GM12865 (cell line): Measurements from ENCODE around the gene RAB24.

Experiments
- DNase-seq: peaks from one replicate; pipeline ENCODE4 v3.0.0; 2010; ENCODE audit warnings: low read depth
- H3K4me3 ChIP-seq: 2 replicates; pipeline ENCODE4 v1.5.1; 2011; ENCODE audit warnings: mild to moderate bottlenecking, low read depth, low read length, control low read depth
- TF ChIP-seq, protein P1 (sequence below): IDR thresholded peaks from 2 replicates; pipeline ENCODE4 v1.5.1; 2011; ENCODE audit warnings: low read length, control low read depth, low read depth, inconsistent platforms; ENCODE audit not compliant: insufficient read depth; ENCODE audit errors: missing control alignments

Gene RAB24

DNA sequence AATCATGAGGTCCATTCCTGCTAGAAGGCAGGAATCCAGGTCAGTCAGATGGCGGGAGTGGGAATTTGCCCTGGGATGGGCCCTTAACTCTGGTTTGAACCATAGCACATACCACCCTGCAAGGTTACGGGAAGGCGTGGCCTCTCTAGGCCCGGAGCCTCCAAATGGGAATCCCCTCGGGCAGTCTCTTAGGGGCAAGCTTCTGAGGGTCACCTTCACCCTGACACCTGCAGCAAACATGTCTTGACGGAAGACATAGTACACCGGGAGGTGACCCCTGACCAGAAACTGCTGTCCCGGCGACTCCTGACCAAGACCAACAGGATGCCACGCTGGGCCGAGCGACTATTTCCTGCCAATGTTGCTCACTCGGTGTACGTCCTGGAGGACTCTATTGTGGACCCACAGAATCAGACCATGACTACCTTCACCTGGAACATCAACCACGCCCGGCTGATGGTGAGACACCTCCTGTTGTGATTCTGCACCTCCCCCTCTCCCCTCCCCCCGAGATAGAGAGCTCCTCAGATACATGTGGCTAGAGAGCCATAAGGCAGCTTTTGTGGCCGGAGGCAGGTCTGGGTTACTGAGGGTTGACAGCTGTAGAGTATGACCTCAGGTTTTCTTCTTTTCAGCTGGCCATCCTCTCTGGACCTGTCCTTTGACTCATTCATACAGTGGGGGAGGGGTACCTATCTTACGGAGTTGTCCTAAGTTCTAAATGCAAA, 1.0 kb upstream of the RAB24 start:
- DNase-seq, result peak; percentile 55
- H3K4me3 ChIP-seq, result peak overlapping the region; percentile 77
- TF ChIP-seq, protein P1, sequence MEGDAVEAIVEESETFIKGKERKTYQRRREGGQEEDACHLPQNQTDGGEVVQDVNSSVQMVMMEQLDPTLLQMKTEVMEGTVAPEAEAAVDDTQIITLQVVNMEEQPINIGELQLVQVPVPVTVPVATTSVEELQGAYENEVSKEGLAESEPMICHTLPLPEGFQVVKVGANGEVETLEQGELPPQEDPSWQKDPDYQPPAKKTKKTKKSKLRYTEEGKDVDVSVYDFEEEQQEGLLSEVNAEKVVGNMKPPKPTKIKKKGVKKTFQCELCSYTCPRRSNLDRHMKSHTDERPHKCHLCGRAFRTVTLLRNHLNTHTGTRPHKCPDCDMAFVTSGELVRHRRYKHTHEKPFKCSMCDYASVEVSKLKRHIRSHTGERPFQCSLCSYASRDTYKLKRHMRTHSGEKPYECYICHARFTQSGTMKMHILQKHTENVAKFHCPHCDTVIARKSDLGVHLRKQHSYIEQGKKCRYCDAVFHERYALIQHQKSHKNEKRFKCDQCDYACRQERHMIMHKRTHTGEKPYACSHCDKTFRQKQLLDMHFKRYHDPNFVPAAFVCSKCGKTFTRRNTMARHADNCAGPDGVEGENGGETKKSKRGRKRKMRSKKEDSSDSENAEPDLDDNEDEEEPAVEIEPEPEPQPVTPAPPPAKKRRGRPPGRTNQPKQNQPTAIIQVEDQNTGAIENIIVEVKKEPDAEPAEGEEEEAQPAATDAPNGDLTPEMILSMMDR, result no peak

DNA sequence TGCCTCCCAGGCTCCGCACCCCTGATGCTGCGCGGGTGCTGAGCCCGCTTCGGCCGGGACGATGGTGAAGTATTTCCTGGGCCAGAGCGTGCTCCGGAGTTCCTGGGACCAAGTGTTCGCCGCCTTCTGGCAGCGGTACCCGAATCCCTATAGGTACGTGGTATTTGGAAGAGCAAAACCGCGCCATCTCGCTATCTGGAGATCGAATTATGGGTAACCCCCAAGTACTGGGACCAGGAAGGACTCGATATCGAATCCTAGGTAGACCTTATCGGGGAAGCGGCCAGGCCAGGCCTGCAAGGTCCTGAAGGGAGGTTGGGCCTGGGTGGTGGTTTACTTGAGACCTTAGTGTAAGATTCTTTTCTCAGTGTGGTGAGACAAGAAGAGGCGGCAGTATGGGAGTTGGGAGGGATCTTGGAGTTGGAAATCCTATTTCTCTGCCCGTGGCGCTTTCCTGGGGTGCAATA, 439 bp upstream of the RAB24 start:
- peak overlapping the region; percentile 77 for H3K4me3 ChIP-seq
- peak; percentile 35 for DNase-seq
- TF ChIP-seq, protein P1, result no peak

DNA sequence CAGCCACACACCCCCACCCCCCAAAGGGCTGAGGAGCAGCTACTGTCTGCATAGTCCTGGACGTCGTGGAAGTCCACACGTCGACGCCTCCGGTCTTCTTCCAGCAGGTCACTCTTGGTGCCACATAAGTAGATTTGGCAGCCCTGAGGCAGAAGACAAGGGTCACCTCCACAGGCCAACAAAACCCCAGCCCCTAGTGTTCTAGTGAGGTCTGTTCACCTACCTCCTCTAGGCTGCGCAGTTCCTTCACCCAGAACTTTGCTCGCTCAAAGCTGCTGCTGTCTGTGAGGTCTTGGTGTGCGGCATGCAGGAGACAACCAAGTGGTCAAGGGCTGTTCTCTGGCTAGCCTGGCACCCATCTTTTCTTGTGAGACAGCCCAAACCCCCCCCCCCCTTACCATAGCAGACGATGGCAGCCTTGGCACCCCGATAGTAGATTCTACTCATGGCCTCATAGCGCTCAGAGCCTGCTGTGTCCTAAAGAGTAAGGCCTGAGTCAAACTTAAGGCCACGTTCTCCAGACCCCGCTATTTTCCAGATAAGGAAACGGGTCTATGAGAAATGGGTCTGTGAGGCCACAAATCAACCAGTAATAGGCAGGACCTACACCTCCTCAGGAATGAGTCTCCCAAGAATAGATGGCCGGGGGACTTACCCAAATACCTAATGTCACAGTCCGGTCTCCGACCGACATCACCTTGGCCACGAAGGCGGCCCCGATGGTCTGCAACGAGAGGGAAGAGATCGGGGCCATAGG, 987 bp downstream of the RAB24 start:
- TF ChIP-seq, protein P1, result peak; percentile 23
- H3K4me3 ChIP-seq, result peak overlapping the region; percentile 77
- peak; percentile 68 for DNase-seq

DNA sequence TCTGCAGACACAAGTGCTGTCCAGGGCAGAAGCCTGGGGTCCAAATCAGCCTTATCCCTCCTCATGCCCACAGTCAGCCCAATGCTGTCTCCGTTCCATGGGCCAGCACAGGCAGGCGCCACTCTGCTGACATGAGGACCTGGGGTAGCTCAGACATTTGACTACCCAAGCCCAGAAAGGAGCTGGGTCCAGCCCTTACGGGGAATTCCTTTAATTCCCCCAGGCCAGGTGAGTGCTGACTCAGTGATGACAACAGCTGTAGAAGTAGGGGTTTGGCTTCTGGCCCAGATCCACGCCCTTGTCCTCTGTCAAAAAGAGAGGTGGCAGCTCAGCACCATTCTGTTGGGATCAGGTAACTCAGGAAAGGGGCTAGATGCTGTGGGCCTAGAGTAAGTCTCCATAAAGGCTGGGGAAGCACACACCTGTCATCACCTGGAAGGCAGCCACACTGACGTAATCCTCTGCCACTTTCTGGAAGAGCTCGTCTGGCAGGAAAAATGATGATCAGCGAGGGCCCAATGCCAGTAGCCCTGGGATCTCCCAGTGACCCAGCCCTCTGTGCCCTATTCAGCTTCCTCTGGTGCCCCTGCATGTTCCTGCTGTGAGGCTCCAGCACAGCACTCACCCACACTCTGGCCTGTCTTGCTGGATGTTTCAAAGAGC, 1.9 kb downstream of the RAB24 start:
- H3K4me3 ChIP-seq, result no peak overlapping the region
- DNase-seq, result peak; percentile 66

DNA sequence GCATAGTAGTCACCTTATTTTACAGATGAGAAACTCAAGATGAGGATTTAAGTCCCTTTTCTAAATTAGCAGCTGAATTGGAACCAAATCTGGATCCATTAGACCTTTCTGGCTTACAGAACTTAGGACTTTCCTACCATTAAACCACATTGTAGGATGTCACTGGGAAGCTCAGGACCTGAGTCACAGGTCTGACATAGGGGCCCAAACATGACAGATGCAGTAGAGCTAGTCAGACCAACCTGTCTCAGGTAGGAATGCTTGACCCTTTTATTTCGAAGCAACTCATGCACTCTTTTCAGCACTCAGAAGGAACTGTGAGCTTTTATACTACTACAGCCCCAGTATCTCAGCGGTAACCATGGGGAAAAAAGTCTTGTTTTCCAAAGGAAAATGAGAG, 2.6 kb downstream of the RAB24 start:
- TF ChIP-seq, protein P1, result no peak
- peak overlapping the region; percentile 15 for H3K4me3 ChIP-seq
- DNase-seq, result no peak

More for the DNA sequence above, 1.9 kb downstream of the RAB24 start:
- TF ChIP-seq, protein P1, result no peak

DNA sequence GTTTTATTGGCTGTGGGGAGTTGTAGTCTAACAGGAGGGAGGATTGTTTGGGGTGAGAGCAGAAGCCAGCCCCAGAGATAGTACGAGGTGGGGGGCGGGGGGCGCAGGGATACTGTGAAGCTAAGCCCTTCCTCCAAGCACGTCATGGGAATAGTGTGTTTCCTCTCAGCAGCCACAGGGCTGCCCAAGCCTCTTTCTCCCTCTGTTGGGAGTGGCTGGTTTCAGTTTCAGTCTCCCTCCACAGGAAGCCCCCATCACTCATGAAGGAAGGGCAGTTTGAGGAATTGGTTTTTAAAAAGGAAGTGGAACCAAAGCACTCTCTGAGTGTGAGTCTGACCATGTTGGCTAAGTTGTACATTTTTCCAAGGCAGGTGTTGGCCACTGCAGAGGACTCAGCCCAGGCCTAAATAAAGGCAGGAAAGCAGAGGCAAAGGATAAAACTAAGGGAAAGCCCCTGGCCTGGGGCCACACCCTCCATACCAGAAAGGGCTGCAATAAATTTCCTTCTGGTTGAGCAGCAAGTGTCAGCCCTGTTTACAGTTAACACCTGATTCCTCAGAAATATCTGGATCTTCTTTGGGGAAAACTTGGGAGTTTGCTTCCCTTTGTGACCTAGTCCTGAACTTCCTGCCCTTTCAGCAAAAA, 3.2 kb downstream of the RAB24 start:
- TF ChIP-seq, protein P1, result no peak
- H3K4me3 ChIP-seq, result peak overlapping the region; percentile 15
- peak; percentile 84 for DNase-seq
